Panc1 (cell line): Measurements from ENCODE around the gene TMEM38A. TPM values are rescaled to one million over a fixed set of nuclear protein-coding genes. Genes with fewer than 3 reads are reported as not detected.

ENCODE experiments used
- ATAC-seq: fragments of 200-7000 bp; cut with Tn5 transposase; 2 replicates; pipeline ENCODE4 v1.9.1; 2020; ENCODE audit warnings: mild to moderate bottlenecking, moderate library complexity
- BruUV-seq: library from RNA; stranded (reverse); fragments of 400-500 nt; replicated peaks from 2 replicates; lab custom pipeline; 2021; lab: Mats Ljungman, UMichigan
- CTCF ChIA-PET: fragments of 300-600 bp; sonication (Branson Sonifier 250); formaldehyde crosslinking; loops from one replicate; lab custom pipeline; 2022; ENCODE audit warnings: antibody characterized with exemption; lab: Charles Lee
- POLR2A ChIA-PET: fragments of 300-600 bp; sonication (Branson Sonifier 250); formaldehyde crosslinking; loops from one replicate; lab custom pipeline; 2022; ENCODE audit warnings: antibody characterized with exemption; lab: Charles Lee
- DNase-seq: peaks from one replicate; pipeline ENCODE4 v3.0.0-alpha.2; 2010; ENCODE audit warnings: low read depth, low spot score
- H3K27ac ChIP-seq: 2 replicates; pipeline ENCODE4 v1.5.1; 2011; ENCODE audit warnings: mild to moderate bottlenecking, low read length, inconsistent platforms
- H3K27me3 ChIP-seq: fragments of 200-500 bp; sonication (Bioruptor generic); 2 replicates; pipeline ENCODE4 v1.6.0; 2014; ENCODE audit warnings: low read length, inconsistent platforms; ENCODE audit not compliant: control insufficient read depth, insufficient read depth
- H3K36me3 ChIP-seq: fragments of 200-500 bp; sonication (Bioruptor generic); 2 replicates; pipeline ENCODE4 v1.5.1; 2014; ENCODE audit warnings: inconsistent platforms, mild to moderate bottlenecking, low read length, moderate library complexity; ENCODE audit not compliant: control insufficient read depth, insufficient read depth
- H3K4me1 ChIP-seq: 2 replicates; pipeline ENCODE4 v1.5.1; 2011; ENCODE audit warnings: inconsistent platforms, mild to moderate bottlenecking, low read length, moderate library complexity; ENCODE audit not compliant: control insufficient read depth, insufficient read depth
- H3K4me3 ChIP-seq, 2 experiments: 2 replicates each; pipeline ENCODE4 v1.5.1; 2011 to 2012; ENCODE audit warnings: low read depth in 2 of 2, low read length in 2 of 2, mild to moderate bottlenecking in 2 of 2, inconsistent platforms in 1 of 2, moderate library complexity in 1 of 2
- H3K9me3 ChIP-seq: fragments of 200-500 bp; sonication (Bioruptor generic); 2 replicates; pipeline ENCODE4 v1.5.1; 2014; ENCODE audit warnings: low read depth, mild to moderate bottlenecking, inconsistent platforms, low read length, moderate library complexity; ENCODE audit not compliant: control insufficient read depth, insufficient read depth
- POLR2AphosphoS5 ChIP-seq: IDR thresholded peaks from 2 replicates; pipeline ENCODE4 v1.6.1; 2012; ENCODE audit warnings: mild to moderate bottlenecking, low read depth, low read length, moderate library complexity
- REST ChIP-seq, 2 experiments: IDR thresholded peaks; 2 replicates each; pipeline ENCODE4 v1.6.1; 2011 to 2012; ENCODE audit warnings: low read depth in 2 of 2, control low read depth in 1 of 2, low read length in 1 of 2, mild to moderate bottlenecking in 1 of 2, moderate library complexity in 1 of 2; ENCODE audit not compliant: insufficient read depth in 1 of 2
- SIN3A ChIP-seq: IDR thresholded peaks from 2 replicates; pipeline ENCODE4 v1.6.1; 2012; ENCODE audit warnings: low read depth, mild to moderate bottlenecking, low read length, moderate library complexity, borderline replicate concordance; ENCODE audit not compliant: insufficient read depth
- TCF7L2 ChIP-seq: IDR thresholded peaks from 2 replicates; pipeline ENCODE4 v1.6.1; 2011; ENCODE audit warnings: mild to moderate bottlenecking, low read depth, low read length, inconsistent platforms
- in situ Hi-C: cut with HindIII; loops from 2 replicates; pipeline ENCODE4 v1.10.0; 2016; ENCODE audit warnings: low sequenced_read_pairs, low pct_unique_long_range_greater_than_20kb
- intact Hi-C: fragments of 100-400 bp; cut with micrococcal nuclease; formaldehyde crosslinking; loops from one replicate; pipeline ENCODE4 v1.10.0; 2022; ENCODE audit not compliant: unreplicated experiment
- total RNA-seq: library from RNA; stranded (reverse); gene quantifications from one replicate; pipeline ENCODE4 v1.2.1, GENCODE V29; 2021; ENCODE audit not compliant: unreplicated experiment
- TF ChIP-seq, protein P1 (sequence below): fragments of 450-650 bp; IDR thresholded peaks from 2 replicates; pipeline ENCODE4 v1.5.1; 2017; ENCODE audit warnings: mild to moderate bottlenecking

The TMEM38A gene
- total RNA-seq, 1 experiment from 2014 or later, result 8.4 TPM

DNA sequence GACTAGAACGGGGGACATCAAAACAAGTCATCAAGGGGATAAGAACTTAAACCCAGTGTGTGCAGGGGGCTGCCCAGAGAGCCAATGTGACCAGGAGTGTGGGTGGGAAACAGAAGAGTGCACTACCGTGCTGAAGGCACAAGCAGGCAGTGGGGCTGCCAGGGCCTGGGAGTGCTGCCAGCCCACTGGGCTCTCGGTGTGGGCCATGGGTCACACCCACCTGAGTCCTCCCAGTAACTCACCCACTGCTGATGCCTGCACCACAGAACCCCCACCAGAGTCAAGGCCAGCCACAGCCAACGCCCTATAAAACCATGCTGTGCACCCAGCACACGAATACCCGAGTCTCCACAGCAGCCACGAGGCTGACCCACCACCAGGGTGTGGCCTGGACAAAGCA is 41.5 kb upstream of the TMEM38A start:
- in situ Hi-C loops, result no loop called here
- intact Hi-C loops, result no loop called here
- no peak overlapping the region for H3K4me3 ChIP-seq
- H3K4me1 ChIP-seq, result peaks cover 6% of the 10 kb centered on the region
- DNase-seq, result no peak
- TF ChIP-seq, protein P1, sequence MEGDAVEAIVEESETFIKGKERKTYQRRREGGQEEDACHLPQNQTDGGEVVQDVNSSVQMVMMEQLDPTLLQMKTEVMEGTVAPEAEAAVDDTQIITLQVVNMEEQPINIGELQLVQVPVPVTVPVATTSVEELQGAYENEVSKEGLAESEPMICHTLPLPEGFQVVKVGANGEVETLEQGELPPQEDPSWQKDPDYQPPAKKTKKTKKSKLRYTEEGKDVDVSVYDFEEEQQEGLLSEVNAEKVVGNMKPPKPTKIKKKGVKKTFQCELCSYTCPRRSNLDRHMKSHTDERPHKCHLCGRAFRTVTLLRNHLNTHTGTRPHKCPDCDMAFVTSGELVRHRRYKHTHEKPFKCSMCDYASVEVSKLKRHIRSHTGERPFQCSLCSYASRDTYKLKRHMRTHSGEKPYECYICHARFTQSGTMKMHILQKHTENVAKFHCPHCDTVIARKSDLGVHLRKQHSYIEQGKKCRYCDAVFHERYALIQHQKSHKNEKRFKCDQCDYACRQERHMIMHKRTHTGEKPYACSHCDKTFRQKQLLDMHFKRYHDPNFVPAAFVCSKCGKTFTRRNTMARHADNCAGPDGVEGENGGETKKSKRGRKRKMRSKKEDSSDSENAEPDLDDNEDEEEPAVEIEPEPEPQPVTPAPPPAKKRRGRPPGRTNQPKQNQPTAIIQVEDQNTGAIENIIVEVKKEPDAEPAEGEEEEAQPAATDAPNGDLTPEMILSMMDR, result no peak
- TF ChIP-seq TCF7L2, result no peak
- TF ChIP-seq SIN3A, result no peak
- no peak for TF ChIP-seq REST (IDR thresholded peaks at IDR 0.05; ENCODE audit: insufficient read depth in 1 of 2, low read depth in 2 of 2, low read length in 1 of 2)
- TF ChIP-seq POLR2AphosphoS5, result no peak
- no peaks in the 10 kb centered on the region for H3K36me3 ChIP-seq
- no peaks in the 10 kb centered on the region for H3K27me3 ChIP-seq
- no peak for ATAC-seq
- H3K9me3 ChIP-seq, result no peaks in the 10 kb centered on the region
- no TSS peak for BruUV-seq
- POLR2A ChIA-PET, result interaction anchor here (0.5 kb wide), 1 partner anchor 95 kb away, joined by 5 read pairs; no protein-coding TSS in a partner anchor
- no peak overlapping the region for H3K27ac ChIP-seq
- CTCF ChIA-PET, result no interaction called here

DNA sequence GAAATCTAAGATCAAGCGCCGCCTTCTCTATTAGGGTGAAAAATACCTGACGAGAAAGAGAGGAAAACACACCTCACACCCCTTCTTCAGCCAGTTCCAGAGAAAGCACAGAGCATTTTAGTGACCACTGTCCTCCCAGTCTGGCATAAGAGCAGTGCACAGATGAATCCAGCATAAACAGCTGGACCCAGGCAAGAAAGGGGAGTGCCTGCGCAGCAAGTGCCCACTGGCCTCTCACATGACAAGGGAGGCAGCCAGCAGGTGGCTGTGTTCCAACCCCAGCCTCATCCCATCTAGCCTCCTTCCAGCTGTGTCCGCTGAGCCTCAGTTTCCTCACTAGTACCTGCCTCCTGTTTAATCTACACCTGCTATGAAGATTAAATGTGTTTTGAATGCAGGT is 40.9 kb upstream of the TMEM38A start:
- peaks cover 6% of the 10 kb centered on the region for H3K4me1 ChIP-seq
- no peaks in the 10 kb centered on the region for H3K9me3 ChIP-seq
- no peak overlapping the region for H3K4me3 ChIP-seq
- TF ChIP-seq, protein P1, result no peak
- TF ChIP-seq TCF7L2 (no peak), REST (IDR thresholded peaks at IDR 0.05; ENCODE audit: insufficient read depth in 1 of 2, low read depth in 2 of 2, low read length in 1 of 2) (no peak), SIN3A (no peak), POLR2AphosphoS5 (no peak)
- no peaks in the 10 kb centered on the region for H3K36me3 ChIP-seq
- no TSS peak for BruUV-seq
- no peak for DNase-seq
- POLR2A ChIA-PET, result no interaction called here
- no peak for ATAC-seq
- H3K27ac ChIP-seq, result no peak overlapping the region
- CTCF ChIA-PET, result no interaction called here
- H3K27me3 ChIP-seq, result no peaks in the 10 kb centered on the region
- intact Hi-C loops, result no loop called here
- in situ Hi-C loops, result no loop called here
